ENCODE results near the gene BMP6.

BMP6 gene

GRCh38 chr6:7758456-7758855 lies 32.6 kb downstream of the BMP6 start:
- Mint-ChIP-seq H3K4me3 (no peak overlapping the region), H3K4me1 (no peaks in the 10 kb centered on the region), H3K27me3 (peaks cover 50% of the 10 kb centered on the region), H3K9me3 (peaks cover 0 to 13% of the 10 kb centered on the region in 2 donors), H3K27ac (no peak overlapping the region)
- DNase-seq: no peak
- no peak for ATAC-seq

GRCh38 chr6:7759320-7759719 lies 33.4 kb downstream of the BMP6 start:
- peaks cover 0 to 13% of the 10 kb centered on the region in 2 donors for H3K9me3 Mint-ChIP-seq
- DNase-seq: no peak
- ATAC-seq: no peak
- peaks cover 50% of the 10 kb centered on the region for H3K27me3 Mint-ChIP-seq
- no peaks in the 10 kb centered on the region for H3K4me1 Mint-ChIP-seq
- H3K4me3 Mint-ChIP-seq: no peak overlapping the region
- H3K27ac Mint-ChIP-seq: no peak overlapping the region

- peaks cover 0 to 13% of the 10 kb centered on the region in 2 donors for H3K9me3 Mint-ChIP-seq
- peaks cover 33% of the 10 kb centered on the region for H3K27me3 Mint-ChIP-seq
- no peak for DNase-seq
- ATAC-seq: no peak
- H3K27ac Mint-ChIP-seq: no peak overlapping the region
- no peak overlapping the region for H3K4me3 Mint-ChIP-seq
- H3K4me1 Mint-ChIP-seq: no peaks in the 10 kb centered on the region
These were observed 35.2 kb downstream of the BMP6 start for GRCh38 chr6:7761051-7761450.

GRCh38 chr6:7762760-7763159 lies 36.9 kb downstream of the BMP6 start:
- ATAC-seq (no peak), DNase-seq (no peak)
- Mint-ChIP-seq H3K27me3 (peaks cover 16% of the 10 kb centered on the region), H3K27ac (no peak overlapping the region), H3K9me3 (peaks cover 0 to 1% of the 10 kb centered on the region in 2 donors), H3K4me1 (no peaks in the 10 kb centered on the region), H3K4me3 (no peak overlapping the region)

- ATAC-seq: no peak
- Mint-ChIP-seq H3K4me3 (no peak overlapping the region), H3K27me3 (peaks cover 15% of the 10 kb centered on the region), H3K9me3 (no peaks in the 10 kb centered on the region), H3K27ac (no peak overlapping the region), H3K4me1 (no peaks in the 10 kb centered on the region)
- DNase-seq: no peak
These were observed 38.0 kb downstream of the BMP6 start for GRCh38 chr6:7763881-7764280.

- DNase-seq (no peak), ATAC-seq (no peak)
- H3K4me3 Mint-ChIP-seq: no peak overlapping the region
- no peaks in the 10 kb centered on the region for H3K4me1 Mint-ChIP-seq
- peaks cover 15% of the 10 kb centered on the region for H3K27me3 Mint-ChIP-seq
- H3K27ac Mint-ChIP-seq: no peak overlapping the region
- no peaks in the 10 kb centered on the region for H3K9me3 Mint-ChIP-seq
These were observed 39.9 kb downstream of the BMP6 start for GRCh38 chr6:7765575-7766325.

GRCh38 chr6:7769702-7770101 lies 43.8 kb downstream of the BMP6 start:
- no peaks in the 10 kb centered on the region for H3K9me3 Mint-ChIP-seq

GRCh38 chr6:7770111-7770510 lies 44.2 kb downstream of the BMP6 start:
- Mint-ChIP-seq H3K27ac (no peak overlapping the region), H3K27me3 (peaks cover 8% of the 10 kb centered on the region), H3K4me1 (no peaks in the 10 kb centered on the region), H3K4me3 (no peak overlapping the region), H3K9me3 (no peaks in the 10 kb centered on the region)
- ATAC-seq: no peak
- no peak for DNase-seq

More at GRCh38 chr6:7769702-7770101, 43.8 kb downstream of the BMP6 start:
- ATAC-seq (no peak), DNase-seq (no peak)
- no peak overlapping the region for H3K4me3 Mint-ChIP-seq
- H3K27me3 Mint-ChIP-seq: peaks cover 8% of the 10 kb centered on the region
- H3K4me1 Mint-ChIP-seq: no peaks in the 10 kb centered on the region
- no peak overlapping the region for H3K27ac Mint-ChIP-seq

- H3K4me3 Mint-ChIP-seq: no peak overlapping the region
- H3K27me3 Mint-ChIP-seq: peaks cover 8% of the 10 kb centered on the region
- H3K9me3 Mint-ChIP-seq: no peaks in the 10 kb centered on the region
- no peaks in the 10 kb centered on the region for H3K4me1 Mint-ChIP-seq
- DNase-seq (no peak), ATAC-seq (no peak)
- H3K27ac Mint-ChIP-seq: no peak overlapping the region
These were observed 44.7 kb downstream of the BMP6 start for GRCh38 chr6:7770601-7771000.

GRCh38 chr6:7773322-7773721 lies 47.4 kb downstream of the BMP6 start:
- Mint-ChIP-seq H3K4me1 (no peaks in the 10 kb centered on the region), H3K4me3 (no peak overlapping the region), H3K9me3 (no peaks in the 10 kb centered on the region), H3K27ac (no peak overlapping the region), H3K27me3 (peaks cover 27% of the 10 kb centered on the region)
- DNase-seq: no peak
- no peak for ATAC-seq

- DNase-seq (no peak), ATAC-seq (no peak)
- Mint-ChIP-seq H3K27ac (no peak overlapping the region), H3K4me1 (no peaks in the 10 kb centered on the region), H3K27me3 (peaks cover 27% of the 10 kb centered on the region), H3K4me3 (no peak overlapping the region), H3K9me3 (no peaks in the 10 kb centered on the region)
These were observed 48.0 kb downstream of the BMP6 start for GRCh38 chr6:7773914-7774313.

GRCh38 chr6:7776509-7776908 lies 50.6 kb downstream of the BMP6 start:
- no peaks in the 10 kb centered on the region for H3K9me3 Mint-ChIP-seq
- H3K4me3 Mint-ChIP-seq: no peak overlapping the region
- DNase-seq (no peak), ATAC-seq (no peak)
- no peak overlapping the region for H3K27ac Mint-ChIP-seq
- H3K27me3 Mint-ChIP-seq: peaks cover 33% of the 10 kb centered on the region
- H3K4me1 Mint-ChIP-seq: no peaks in the 10 kb centered on the region

- H3K9me3 Mint-ChIP-seq: peaks cover 0 to 5% of the 10 kb centered on the region in 2 donors
- H3K4me3 Mint-ChIP-seq: no peak overlapping the region
- H3K4me1 Mint-ChIP-seq: no peaks in the 10 kb centered on the region
- DNase-seq: no peak
- H3K27ac Mint-ChIP-seq: no peak overlapping the region
- no peak for ATAC-seq
- peaks cover 38% of the 10 kb centered on the region for H3K27me3 Mint-ChIP-seq
These were observed 51.2 kb downstream of the BMP6 start for GRCh38 chr6:7777074-7777473.

- Mint-ChIP-seq H3K27ac (no peak overlapping the region), H3K9me3 (peaks cover 0 to 7% of the 10 kb centered on the region in 2 donors), H3K27me3 (peaks cover 39% of the 10 kb centered on the region), H3K4me1 (no peaks in the 10 kb centered on the region), H3K4me3 (no peak overlapping the region)
- no peak for DNase-seq
- ATAC-seq: no peak
These were observed 55.3 kb downstream of the BMP6 start for GRCh38 chr6:7781240-7781639.

GRCh38 chr6:7784248-7784647 lies 58.3 kb downstream of the BMP6 start:
- DNase-seq (no peak), ATAC-seq (no peak)
- Mint-ChIP-seq H3K27ac (no peak overlapping the region), H3K4me1 (no peaks in the 10 kb centered on the region), H3K9me3 (peaks cover 0 to 7% of the 10 kb centered on the region in 2 donors), H3K4me3 (no peak overlapping the region), H3K27me3 (peaks cover 34% of the 10 kb centered on the region)

- Mint-ChIP-seq H3K9me3 (peaks cover 0 to 7% of the 10 kb centered on the region in 2 donors), H3K27ac (no peak overlapping the region), H3K4me1 (no peaks in the 10 kb centered on the region), H3K27me3 (peaks cover 34% of the 10 kb centered on the region), H3K4me3 (no peak overlapping the region)
- ATAC-seq (no peak), DNase-seq (no peak)
These were observed 58.8 kb downstream of the BMP6 start for GRCh38 chr6:7784706-7785105.
